Caco-2 (cell line): ENCODE data around the gene TAS2R41. TPM values are rescaled to one million over a fixed set of nuclear protein-coding genes. Genes with fewer than 3 reads are reported as not detected.

ENCODE experiments used
- BruUV-seq: library from RNA; stranded (reverse); fragments of 400-500 nt; replicated peaks from 2 replicates; lab custom pipeline; 2021; lab: Mats Ljungman, UMichigan
- CTCF ChIA-PET: fragments of 300-600 bp; sonication (Branson Sonifier 250); formaldehyde crosslinking; loops from one replicate; lab custom pipeline; 2022; ENCODE audit warnings: antibody characterized with exemption; lab: Charles Lee
- POLR2A ChIA-PET: fragments of 300-600 bp; sonication (Branson Sonifier 250); formaldehyde crosslinking; loops from one replicate; lab custom pipeline; 2022; ENCODE audit warnings: antibody characterized with exemption; lab: Charles Lee
- DNase-seq, 2 experiments: peaks; one replicate each; pipeline versions ENCODE4 v3.0.0 to v3.0.0-alpha.2; 2020 to 2022
- H3K27me3 ChIP-seq: replicated peaks from 2 replicates; pipeline ENCODE4 v1.6.0; 2011; ENCODE audit warnings: low read length; ENCODE audit not compliant: control insufficient read depth, insufficient read depth
- H3K36me3 ChIP-seq: 2 replicates; pipeline ENCODE4 v1.5.1; 2011; ENCODE audit warnings: low read length; ENCODE audit not compliant: control insufficient read depth, insufficient read depth
- H3K4me1 ChIP-seq: fragments of 250-450 bp; sonication (Bioruptor Pico); 2 replicates; pipeline ENCODE4 v1.5.1; 2020; ENCODE audit warnings: mild to moderate bottlenecking
- H3K4me3 ChIP-seq: 2 replicates; pipeline ENCODE4 v1.5.1; 2011; ENCODE audit warnings: low read depth, mild to moderate bottlenecking, control low read depth, low read length
- H3K9me3 ChIP-seq: fragments of 250-450 bp; sonication (Bioruptor Pico); 2 replicates; pipeline ENCODE4 v1.5.1; 2020; ENCODE audit warnings: mild to moderate bottlenecking, moderate library complexity
- H3K27ac Mint-ChIP-seq: one replicate; pipeline ENCODE4 v1.8.0; 2022; ENCODE audit warnings: mixed read lengths; ENCODE audit not compliant: unreplicated experiment
- H3K27me3 Mint-ChIP-seq: one replicate; pipeline ENCODE4 v1.8.0; 2022; ENCODE audit warnings: mixed read lengths; ENCODE audit not compliant: insufficient read depth, unreplicated experiment
- H3K36me3 Mint-ChIP-seq: one replicate; pipeline ENCODE4 v1.8.0; 2022; ENCODE audit warnings: mild to moderate bottlenecking, mixed read lengths; ENCODE audit not compliant: insufficient read depth, unreplicated experiment
- H3K4me1 Mint-ChIP-seq: one replicate; pipeline ENCODE4 v1.8.0; 2022; ENCODE audit warnings: low read depth, mixed read lengths; ENCODE audit not compliant: unreplicated experiment
- H3K4me3 Mint-ChIP-seq: one replicate; pipeline ENCODE4 v1.8.0; 2022; ENCODE audit warnings: mild to moderate bottlenecking, moderate library complexity, mixed read lengths; ENCODE audit not compliant: unreplicated experiment
- H3K9me3 Mint-ChIP-seq: one replicate; pipeline ENCODE4 v1.8.0; 2022; ENCODE audit warnings: mixed read lengths; ENCODE audit not compliant: unreplicated experiment
- CTCF ChIP-seq, 2 experiments: fragments of 200-600 bp in 1 of 2; IDR thresholded peaks; 1 replicate in 1 of 2; 2 replicates in 1 of 2; pipeline versions ENCODE4 v1.5.1 to v1.8.0; 2011 to 2022; ENCODE audit warnings: antibody characterized with exemption in 1 of 2, control low read depth in 1 of 2, inconsistent platforms in 1 of 2, low read depth in 1 of 2, low read length in 1 of 2, mild to moderate bottlenecking in 1 of 2, moderate library complexity in 1 of 2; ENCODE audit not compliant: insufficient read depth in 1 of 2, severe bottlenecking in 1 of 2, unreplicated experiment in 1 of 2
- intact Hi-C: fragments of 100-400 bp; cut with micrococcal nuclease; formaldehyde crosslinking; loops from one replicate; pipeline ENCODE4 v1.10.0; 2022; ENCODE audit not compliant: unreplicated experiment
- total RNA-seq: library from RNA; stranded (reverse); gene quantifications from 2 replicates; pipeline ENCODE4 v1.2.3, GENCODE V29; 2022

TAS2R41 gene
- total RNA-seq, 1 experiment from 2014 or later = not detected

GRCh38 chr7:143443153-143443552 lies 34.5 kb upstream of the TAS2R41 start, which contains the start of gene TAS2R60:
Gene TAS2R60, plus strand, starts transcription at chr7:143443453. Its CDS starts 0 bp downstream, at chr7:143443453.
- no peaks in the 10 kb centered on the region for H3K27me3 Mint-ChIP-seq
- BruUV-seq = no TSS peak
- no peak within 1 kb of the TSS for H3K4me3 Mint-ChIP-seq
- CTCF ChIA-PET = no interaction called here
- H3K9me3 Mint-ChIP-seq = peaks cover 9% of the 10 kb centered on the region
- Histone ChIP-seq H3K4me1 (no peaks in the 10 kb centered on the region), H3K4me3 (no peak within 1 kb of the TSS), H3K36me3 (no peaks in the 10 kb centered on the region), H3K9me3 (no peaks in the 10 kb centered on the region), H3K27me3 (no peaks in the 10 kb centered on the region)
- H3K36me3 Mint-ChIP-seq = no peaks in the 10 kb centered on the region
- H3K4me1 Mint-ChIP-seq = no peaks in the 10 kb centered on the region
- intact Hi-C loops = no loop called here
- POLR2A ChIA-PET = no interaction called here
- no peak within 1 kb of the TSS for H3K27ac Mint-ChIP-seq
- no peak for DNase-seq
- TF ChIP-seq CTCF (IDR thresholded peaks at IDR 0.05; ENCODE audit: insufficient read depth in 1 of 2, low read depth in 1 of 2, low read length in 1 of 2, severe bottlenecking in 1 of 2, unreplicated experiment in 1 of 2) = no peak

- Histone ChIP-seq H3K27me3 (no peaks in the 10 kb centered on the region), H3K36me3 (no peaks in the 10 kb centered on the region), H3K4me1 (no peaks in the 10 kb centered on the region), H3K9me3 (no peaks in the 10 kb centered on the region), H3K4me3 (no peak overlapping the region)
- CTCF ChIA-PET = no interaction called here
- intact Hi-C loops = no loop called here
- DNase-seq = no peak
- POLR2A ChIA-PET = no interaction called here
- no peaks in the 10 kb centered on the region for H3K9me3 Mint-ChIP-seq
- H3K4me3 Mint-ChIP-seq = no peak overlapping the region
- no peak overlapping the region for H3K27ac Mint-ChIP-seq
- BruUV-seq = no TSS peak
- no peaks in the 10 kb centered on the region for H3K36me3 Mint-ChIP-seq
- H3K27me3 Mint-ChIP-seq = no peaks in the 10 kb centered on the region
- TF ChIP-seq CTCF (IDR thresholded peaks at IDR 0.05; ENCODE audit: insufficient read depth in 1 of 2, low read depth in 1 of 2, low read length in 1 of 2, severe bottlenecking in 1 of 2, unreplicated experiment in 1 of 2) = no peak
- no peaks in the 10 kb centered on the region for H3K4me1 Mint-ChIP-seq
Measured at GRCh38 chr7:143444063-143444782, 33.5 kb upstream of the TAS2R41 start.

- no peaks in the 10 kb centered on the region for H3K4me1 Mint-ChIP-seq
- ChIA-PET CTCF (no interaction called here), POLR2A (no interaction called here)
- no peaks in the 10 kb centered on the region for H3K27me3 Mint-ChIP-seq
- no TSS peak for BruUV-seq
- no peaks in the 10 kb centered on the region for H3K9me3 Mint-ChIP-seq
- no peak for DNase-seq
- Histone ChIP-seq H3K36me3 (no peaks in the 10 kb centered on the region), H3K4me3 (no peak overlapping the region), H3K4me1 (no peaks in the 10 kb centered on the region), H3K27me3 (no peaks in the 10 kb centered on the region), H3K9me3 (no peaks in the 10 kb centered on the region)
- intact Hi-C loops = no loop called here
- H3K27ac Mint-ChIP-seq = no peak overlapping the region
- no peak overlapping the region for H3K4me3 Mint-ChIP-seq
- no peaks in the 10 kb centered on the region for H3K36me3 Mint-ChIP-seq
- no peak for TF ChIP-seq CTCF (IDR thresholded peaks at IDR 0.05; ENCODE audit: insufficient read depth in 1 of 2, low read depth in 1 of 2, low read length in 1 of 2, severe bottlenecking in 1 of 2, unreplicated experiment in 1 of 2)
Measured at GRCh38 chr7:143444785-143445184, 32.9 kb upstream of the TAS2R41 start.
